Mesenchymal stem cell (in vitro differentiated cells and primary cell): ENCODE measurements around the gene ARMCX6.
"Not testable (repeated sequence)": the region's sequence is repeated elsewhere in the genome, so short reads cannot be mapped to it uniquely, and the experiment has no call there.

Experiments used
- DNase-seq: peaks from one replicate; pipeline ENCODE4 v3.0.0-alpha.2; 2013
- H2AFZ ChIP-seq: one replicate; pipeline ENCODE4 v1.6.1; 2013; ENCODE audit warnings: low read depth, mild to moderate bottlenecking, control low read depth, inconsistent platforms, low read length, moderate library complexity
- H2AK5ac ChIP-seq: 2 replicates; pipeline ENCODE4 v1.6.1; 2013; ENCODE audit warnings: low read length, moderate library complexity, mild to moderate bottlenecking, inconsistent platforms; ENCODE audit not compliant: severe bottlenecking
- H2BK120ac ChIP-seq: one replicate; pipeline ENCODE4 v1.6.1; 2013; ENCODE audit warnings: low read depth, mild to moderate bottlenecking, inconsistent platforms, low read length, moderate library complexity
- H2BK12ac ChIP-seq, 2 experiments: one replicate each; pipeline ENCODE4 v1.6.1; 2013; ENCODE audit warnings: inconsistent platforms in 2 of 2, low read length in 2 of 2, mild to moderate bottlenecking in 2 of 2, moderate library complexity in 2 of 2, control low read depth in 1 of 2
- H2BK15ac ChIP-seq: one replicate; pipeline ENCODE4 v1.6.1; 2013; ENCODE audit warnings: mild to moderate bottlenecking, low read depth, inconsistent platforms; ENCODE audit not compliant: poor library complexity, severe bottlenecking
- H2BK5ac ChIP-seq: 2 replicates; pipeline ENCODE4 v1.6.1; 2013; ENCODE audit warnings: low read depth, mild to moderate bottlenecking, low read length, control low read depth, inconsistent platforms; ENCODE audit not compliant: poor library complexity, severe bottlenecking
- H3K14ac ChIP-seq, 2 experiments: one replicate each; pipeline ENCODE4 v1.6.1; 2013; ENCODE audit warnings: inconsistent platforms in 2 of 2, low read length in 2 of 2, control low read depth in 1 of 2, mild to moderate bottlenecking in 1 of 2, moderate library complexity in 1 of 2
- H3K18ac ChIP-seq, 2 experiments: one replicate each; pipeline ENCODE4 v1.6.1; 2013; ENCODE audit warnings: inconsistent platforms in 2 of 2, low read length in 2 of 2, control low read depth in 1 of 2, low read depth in 1 of 2, mild to moderate bottlenecking in 1 of 2
- H3K23ac ChIP-seq, 2 experiments: one replicate each; pipeline ENCODE4 v1.6.1; 2013; ENCODE audit warnings: inconsistent platforms in 2 of 2, low read length in 2 of 2, mild to moderate bottlenecking in 2 of 2, moderate library complexity in 2 of 2, control low read depth in 1 of 2
- H3K27ac ChIP-seq: 2 replicates; pipeline ENCODE4 v1.5.1; 2013; ENCODE audit warnings: mild to moderate bottlenecking, moderate library complexity, low read length, control low read depth, inconsistent platforms; ENCODE audit not compliant: poor library complexity, severe bottlenecking
- H3K27me3 ChIP-seq, 2 experiments: 2 replicates each; pipeline versions ENCODE4 v1.6.1 to v1.7.0; 2013; ENCODE audit warnings: low read length in 2 of 2, mild to moderate bottlenecking in 2 of 2, moderate library complexity in 2 of 2, control low read depth in 1 of 2, inconsistent platforms in 1 of 2; ENCODE audit not compliant: control insufficient read depth in 1 of 2, insufficient read depth in 1 of 2
- H3K36me3 ChIP-seq, 2 experiments: 2 replicates each; pipeline versions ENCODE4 v1.6.1 to v1.7.0; 2013; ENCODE audit warnings: low read length in 2 of 2, control low read depth in 1 of 2, inconsistent platforms in 1 of 2, low read depth in 1 of 2, mild to moderate bottlenecking in 1 of 2; ENCODE audit not compliant: insufficient read depth in 2 of 2, control insufficient read depth in 1 of 2
- H3K4ac ChIP-seq, 2 experiments: one replicate each; pipeline ENCODE4 v1.6.1; 2013; ENCODE audit warnings: inconsistent platforms in 2 of 2, low read length in 2 of 2, mild to moderate bottlenecking in 2 of 2, moderate library complexity in 2 of 2, control low read depth in 1 of 2, low read depth in 1 of 2
- H3K4me1 ChIP-seq: 2 replicates; pipeline ENCODE4 v1.6.1; 2013; ENCODE audit warnings: low read depth, low read length, control low read depth; ENCODE audit not compliant: control insufficient read depth, insufficient read depth
- H3K4me2 ChIP-seq: 2 replicates; pipeline ENCODE4 v1.6.1; 2013; ENCODE audit warnings: low read length, mild to moderate bottlenecking, inconsistent platforms; ENCODE audit not compliant: poor library complexity, severe bottlenecking
- H3K4me3 ChIP-seq, 2 experiments: 2 replicates each; pipeline versions ENCODE4 v1.5.1 to v1.7.0; 2013; ENCODE audit warnings: low read length in 2 of 2, mild to moderate bottlenecking in 2 of 2, control low read depth in 1 of 2, low read depth in 1 of 2; ENCODE audit not compliant: insufficient read depth in 1 of 2
- H3K79me1 ChIP-seq: replicated peaks from 2 replicates; pipeline ENCODE4 v1.6.1; 2013; ENCODE audit warnings: mild to moderate bottlenecking, control low read depth, low read length, inconsistent platforms; ENCODE audit not compliant: poor library complexity, severe bottlenecking
- H3K9ac ChIP-seq: 2 replicates; pipeline ENCODE4 v1.7.0; 2013; ENCODE audit warnings: mild to moderate bottlenecking, low read length, moderate library complexity
- H3K9me3 ChIP-seq: 2 replicates; pipeline ENCODE4 v1.7.0; 2013; ENCODE audit warnings: mild to moderate bottlenecking, low read length; ENCODE audit not compliant: control insufficient read depth
- H4K8ac ChIP-seq: one replicate; pipeline ENCODE4 v1.6.1; 2013; ENCODE audit warnings: inconsistent platforms, mild to moderate bottlenecking, low read length, moderate library complexity
- H4K91ac ChIP-seq: one replicate; pipeline ENCODE4 v1.6.1; 2013; ENCODE audit warnings: mild to moderate bottlenecking, low read length, inconsistent platforms
- WGBS: methylation state at CpG from one replicate; pipeline ENCODE4 v1.1.7; 2013; ENCODE audit warnings: mixed read lengths; 5-methylcytosine and 5-hydroxymethylcytosine counted together

ARMCX6 gene

GRCh38 chrX:101657495-101657894, 39.7 kb upstream of the ARMCX6 start:
- Histone ChIP-seq H3K9ac (no peak overlapping the region), H3K27ac (no peak overlapping the region), H2BK120ac (no peak overlapping the region), H3K4ac (no peak overlapping the region), H3K9me3 (no peaks in the 10 kb centered on the region), H3K23ac (no peak overlapping the region), H4K8ac (no peak overlapping the region), H2BK5ac (no peak overlapping the region), H3K4me1 (peaks cover 8% of the 10 kb centered on the region), H2AFZ (no peak overlapping the region), H2AK5ac (no peak overlapping the region), H3K4me2 (no peak overlapping the region), H3K27me3 (peaks cover 0 to 5% of the 10 kb centered on the region in 2 experiments), H3K79me1 (peaks cover 8% of the 10 kb centered on the region), H3K18ac (no peak overlapping the region), H3K14ac (no peak overlapping the region), H2BK12ac (no peak overlapping the region), H4K91ac (no peak overlapping the region), H2BK15ac (no peak overlapping the region), H3K36me3 (peaks cover 18 to 27% of the 10 kb centered on the region in 2 experiments), H3K4me3 (no peak overlapping the region)
- no peak for DNase-seq
- 94% methylated on average over 9 of the region's 12 CpGs for whole genome bisulfite sequencing

- Histone ChIP-seq H3K14ac (no peak overlapping the region), H3K4me2 (no peak overlapping the region), H3K18ac (no peak overlapping the region), H3K23ac (no peak overlapping the region), H3K27ac (no peak overlapping the region), H3K27me3 (peaks cover 0 to 5% of the 10 kb centered on the region in 2 experiments), H4K91ac (no peak overlapping the region), H2BK15ac (no peak overlapping the region), H3K4ac (no peak overlapping the region), H2AK5ac (no peak overlapping the region), H2BK12ac (no peak overlapping the region), H3K9ac (no peak overlapping the region), H3K4me1 (peaks cover 8% of the 10 kb centered on the region), H2BK120ac (no peak overlapping the region), H3K36me3 (peaks cover 18 to 27% of the 10 kb centered on the region in 2 experiments), H4K8ac (no peak overlapping the region), H2AFZ (no peak overlapping the region), H3K79me1 (peaks cover 8% of the 10 kb centered on the region), H3K9me3 (no peaks in the 10 kb centered on the region), H3K4me3 (no peak overlapping the region), H2BK5ac (no peak overlapping the region)
- no peak for DNase-seq
- whole genome bisulfite sequencing = 86% methylated on average over 12 of the region's 13 CpGs
These were observed 39.0 kb upstream of the ARMCX6 start for GRCh38 chrX:101656817-101657216.

- Histone ChIP-seq H3K23ac (no peak overlapping the region), H2AK5ac (no peak overlapping the region), H4K91ac (no peak overlapping the region), H3K18ac (no peak overlapping the region), H2BK12ac (no peak overlapping the region), H3K14ac (no peak overlapping the region), H3K27ac (no peak overlapping the region), H3K9ac (no peak overlapping the region), H3K4me3 (no peak overlapping the region), H2BK5ac (no peak overlapping the region), H3K4me1 (peaks cover 8% of the 10 kb centered on the region), H2BK15ac (no peak overlapping the region), H3K9me3 (no peaks in the 10 kb centered on the region), H3K4me2 (no peak overlapping the region), H3K27me3 (no peaks in the 10 kb centered on the region), H2AFZ (no peak overlapping the region), H4K8ac (no peak overlapping the region), H3K36me3 (peaks cover 18 to 27% of the 10 kb centered on the region in 2 experiments), H3K79me1 (peaks cover 8% of the 10 kb centered on the region), H2BK120ac (no peak overlapping the region), H3K4ac (no peak overlapping the region)
- DNase-seq = no peak
- 100% methylated on average over 2 of the region's 3 CpGs for WGBS
These were observed 37.7 kb upstream of the ARMCX6 start for GRCh38 chrX:101655534-101655933.

GRCh38 chrX:101647716-101648115, 29.9 kb upstream of the ARMCX6 start:
- not testable (repeated sequence) for H2AFZ ChIP-seq, H4K8ac ChIP-seq, H4K91ac ChIP-seq, H3K18ac ChIP-seq, H3K4ac ChIP-seq, H2BK15ac ChIP-seq, H3K9ac ChIP-seq, H2BK5ac ChIP-seq, H3K27ac ChIP-seq, H2BK120ac ChIP-seq, H3K27me3 ChIP-seq, H3K14ac ChIP-seq, H3K79me1 ChIP-seq, DNase-seq, H3K23ac ChIP-seq, H3K4me2 ChIP-seq, H3K9me3 ChIP-seq, H2BK12ac ChIP-seq, H3K4me1 ChIP-seq, H3K4me3 ChIP-seq, H3K36me3 ChIP-seq, H2AK5ac ChIP-seq
